GM19467 (cell line): ENCODE results near the gene MLX.
A peak's percentile ranks its signal among the peaks of the same experiment; 100 is the strongest.

Source experiments
- ATAC-seq: cut with Tn5 transposase; IDR thresholded peaks from one replicate; pipeline ENCODE4 v1.9.1; 2021; ENCODE audit warnings: mild to moderate bottlenecking, moderate library complexity; ENCODE audit not compliant: unreplicated experiment

The MLX gene, protein sequence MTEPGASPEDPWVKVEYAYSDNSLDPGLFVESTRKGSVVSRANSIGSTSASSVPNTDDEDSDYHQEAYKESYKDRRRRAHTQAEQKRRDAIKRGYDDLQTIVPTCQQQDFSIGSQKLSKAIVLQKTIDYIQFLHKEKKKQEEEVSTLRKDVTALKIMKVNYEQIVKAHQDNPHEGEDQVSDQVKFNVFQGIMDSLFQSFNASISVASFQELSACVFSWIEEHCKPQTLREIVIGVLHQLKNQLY

DNA sequence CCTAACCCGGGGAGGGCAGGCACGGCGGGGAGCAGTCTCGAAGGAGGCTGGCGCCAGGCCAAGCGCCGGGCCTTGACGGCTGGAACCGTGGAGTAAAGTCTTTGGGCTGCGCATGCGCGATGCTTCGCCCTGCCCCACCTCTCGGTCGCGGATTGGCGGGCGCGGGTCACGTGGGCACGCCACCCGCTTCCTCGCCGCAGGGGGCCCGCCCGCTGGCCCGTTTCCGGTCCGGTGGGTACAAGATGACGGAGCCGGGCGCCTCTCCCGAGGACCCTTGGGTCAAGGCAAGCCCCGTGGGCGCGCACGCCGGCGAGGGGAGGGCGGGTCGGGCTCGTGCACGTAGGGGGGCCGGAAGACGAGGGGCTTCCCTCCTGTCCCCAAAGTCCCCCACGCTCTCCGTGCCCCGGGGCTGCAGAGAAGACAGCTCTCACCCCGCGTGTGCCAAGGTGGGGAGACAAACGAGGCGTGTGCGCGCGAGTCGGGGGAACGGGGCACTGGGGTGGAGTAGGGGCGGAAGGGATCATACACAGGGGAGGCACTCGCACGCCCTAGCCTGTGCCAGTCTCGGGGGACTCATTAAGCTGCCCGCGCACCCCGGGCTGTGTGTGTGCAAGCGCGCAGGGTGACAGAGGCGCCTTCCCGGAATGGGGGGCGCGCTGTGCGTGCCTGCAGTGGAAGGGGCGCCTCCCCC lies at the start of gene MLX:
TSS of gene MLX (plus strand) at position 218 of the 691 bp plus-strand sequence. CDS start at position 243, 25 bp downstream.
- peak; percentile 64 for ATAC-seq

DNA sequence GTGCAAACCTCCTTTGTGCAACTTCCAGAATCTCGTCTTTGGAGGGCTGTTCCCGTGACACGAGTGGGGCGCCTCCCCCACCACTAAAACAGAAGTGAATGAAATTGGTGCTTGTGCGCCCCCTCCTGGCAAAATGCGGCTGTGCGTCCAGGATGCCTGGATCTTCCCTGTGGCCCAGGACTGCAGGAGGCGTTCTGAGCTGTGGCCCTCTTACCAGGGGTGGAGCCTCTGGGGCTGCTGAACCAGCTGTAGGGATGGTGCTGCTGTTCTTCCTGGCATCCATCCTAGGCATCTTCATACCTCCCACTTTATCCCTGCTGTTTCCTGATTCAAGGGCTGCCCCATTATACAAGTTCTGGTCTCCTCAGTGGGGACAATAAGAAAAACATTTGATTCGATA lies 49.4 kb upstream of the MLX start:
- no peak for ATAC-seq

DNA sequence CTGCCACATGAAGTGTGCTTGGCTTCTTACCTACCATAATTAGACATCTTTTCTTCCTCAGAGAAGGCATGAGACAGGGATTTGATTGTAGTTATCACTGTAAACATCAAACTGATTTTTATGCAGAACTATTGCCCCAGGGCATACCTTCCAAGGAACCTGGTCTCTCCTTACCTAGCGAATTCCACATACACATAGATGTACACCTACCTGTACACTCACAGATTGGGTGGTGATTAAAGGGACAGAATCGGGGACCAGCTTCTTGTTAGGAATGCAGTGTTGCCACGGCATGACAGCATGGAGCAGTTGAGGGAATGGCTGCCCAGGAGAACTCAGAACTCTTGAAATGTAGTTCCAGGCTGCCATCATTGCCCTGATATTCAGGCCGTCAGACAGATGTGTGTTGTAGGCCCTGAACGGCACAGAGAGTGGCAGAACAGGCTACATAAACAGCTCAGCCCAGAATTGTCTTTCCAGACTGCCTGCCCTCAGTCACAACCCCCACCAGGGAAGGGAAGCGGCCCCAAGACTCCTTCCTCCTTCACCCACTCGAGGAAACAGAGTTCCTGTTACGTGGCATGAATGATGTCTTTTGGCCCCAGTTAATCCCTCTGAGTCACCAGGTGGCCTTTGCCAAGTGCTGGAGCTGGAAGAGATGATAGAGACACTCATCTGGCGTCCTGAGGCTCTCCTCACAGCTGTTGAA lies 48.7 kb upstream of the MLX start:
- ATAC-seq = no peak

DNA sequence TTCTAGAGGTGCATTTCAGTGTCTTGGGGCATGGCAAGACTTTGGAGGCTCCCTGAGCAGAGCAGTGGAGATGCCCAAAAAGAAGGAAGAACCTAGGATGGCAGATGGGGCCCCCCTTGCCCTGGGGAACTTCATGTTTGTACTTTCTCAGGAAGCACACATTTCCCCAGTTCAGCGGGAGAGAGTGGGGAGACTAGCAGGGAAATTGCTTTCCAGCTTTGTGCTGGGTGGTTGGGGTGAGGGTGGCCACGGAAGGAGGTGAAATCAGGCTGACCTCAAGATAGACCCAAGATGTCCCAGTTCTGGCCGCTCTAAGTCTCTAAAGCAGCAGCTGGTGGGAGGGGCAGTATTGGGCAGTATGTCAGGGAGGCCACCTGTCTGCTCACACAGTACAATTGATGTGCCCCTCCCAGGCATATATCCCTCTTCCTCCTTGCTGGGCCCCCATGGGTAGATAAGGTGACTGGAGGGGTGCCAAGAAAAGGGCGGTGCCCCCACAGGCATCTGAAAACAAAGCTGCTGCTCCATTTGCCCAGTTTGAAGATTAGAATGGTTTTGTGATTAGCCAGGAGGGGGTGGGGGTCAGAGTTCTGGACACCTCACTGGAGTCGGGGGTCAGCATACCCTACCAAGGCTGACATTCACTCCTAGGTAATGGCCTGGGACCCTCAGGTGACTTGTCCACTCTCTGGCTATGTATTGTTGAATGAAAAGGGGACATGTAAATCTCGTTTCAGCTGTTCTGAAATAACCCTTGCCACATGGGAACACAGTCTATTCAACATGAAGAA lies 48.0 kb upstream of the MLX start:
- ATAC-seq = no peak

DNA sequence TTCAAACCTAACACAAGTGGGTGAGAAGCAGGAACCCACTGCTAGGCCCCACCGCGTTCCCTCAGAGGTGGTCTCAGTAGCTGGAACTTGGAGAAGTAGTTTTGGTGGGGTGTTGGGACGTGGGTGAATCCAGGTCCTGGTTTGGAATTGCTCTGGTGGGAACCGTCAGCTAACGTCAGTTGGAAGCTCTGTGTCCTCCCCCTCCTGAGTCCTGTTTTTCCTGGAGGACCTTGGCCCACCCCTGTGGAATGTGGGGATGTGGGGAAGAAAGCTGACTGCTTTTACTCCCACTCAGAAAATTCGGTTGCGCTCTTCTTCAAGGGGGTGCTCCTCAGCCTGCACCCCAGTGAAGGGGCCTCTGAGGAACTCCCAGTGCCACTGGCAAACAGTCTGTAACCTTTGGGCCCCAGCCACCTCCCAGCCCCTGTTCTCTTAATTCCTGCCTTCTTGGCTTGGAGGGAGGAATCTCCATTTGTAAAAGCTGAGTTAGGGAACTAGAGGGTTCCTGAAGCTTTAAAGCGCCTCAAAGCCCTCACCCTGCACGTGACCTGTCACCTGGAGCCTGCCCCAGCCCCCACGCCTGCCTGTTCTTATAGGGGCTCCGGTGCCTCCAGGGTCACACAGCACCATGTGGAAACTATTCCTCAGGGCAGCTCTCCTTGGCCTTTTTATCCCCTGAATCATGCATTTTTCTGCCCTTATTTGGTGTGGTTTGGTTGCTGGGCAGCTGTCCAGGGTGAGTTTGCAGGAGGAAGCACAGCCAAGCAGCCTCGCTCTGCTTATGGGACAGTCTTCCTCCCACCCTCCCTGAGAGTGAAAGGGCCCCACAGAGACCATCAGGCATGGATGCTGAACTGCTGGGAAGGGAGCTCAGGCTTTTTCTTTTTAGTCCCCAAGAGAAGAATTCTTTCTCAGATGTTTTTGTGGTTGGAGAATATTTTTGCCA lies 47.1 kb upstream of the MLX start:
- ATAC-seq = no peak

DNA sequence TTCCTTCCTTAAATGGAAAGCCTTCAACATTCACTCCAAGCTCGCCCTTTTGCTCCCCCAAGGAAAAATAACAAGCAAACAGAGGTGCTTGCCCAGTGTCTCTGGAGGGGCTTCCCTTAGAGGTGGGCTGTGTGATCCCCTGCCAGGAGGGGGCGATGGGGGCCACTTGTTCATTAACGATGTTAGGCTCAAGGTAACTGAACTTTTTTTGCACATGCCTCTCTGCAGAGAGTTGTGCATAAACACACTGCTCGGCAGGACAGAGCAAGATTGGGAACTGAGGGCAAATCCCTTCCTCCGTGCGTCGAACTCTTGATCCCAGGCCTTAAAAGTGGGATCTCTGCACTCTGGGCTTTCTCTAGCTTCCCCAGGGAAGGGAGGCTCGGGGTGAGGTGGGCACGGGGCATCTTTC lies 46.4 kb upstream of the MLX start:
- no peak for ATAC-seq

DNA sequence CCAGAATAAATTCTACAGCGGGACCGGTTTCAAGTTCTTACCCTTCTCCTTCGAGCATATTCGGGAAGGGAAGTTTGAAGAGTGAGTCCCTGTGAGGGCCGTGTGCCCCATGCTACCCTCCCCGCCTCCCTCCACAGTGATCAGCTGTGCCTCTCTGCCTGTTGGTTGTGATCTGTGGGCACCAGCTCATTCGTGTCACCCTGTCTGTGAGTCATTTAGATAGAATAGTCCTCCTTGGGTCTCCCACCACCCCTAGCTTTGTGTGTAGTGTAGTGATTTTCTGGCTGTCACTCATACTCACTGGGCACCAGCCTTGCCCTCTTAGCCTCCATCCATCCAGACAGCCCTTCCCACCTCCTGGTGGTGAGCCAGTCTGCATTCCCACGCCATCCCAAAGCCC lies 45.9 kb upstream of the MLX start:
- no peak for ATAC-seq

DNA sequence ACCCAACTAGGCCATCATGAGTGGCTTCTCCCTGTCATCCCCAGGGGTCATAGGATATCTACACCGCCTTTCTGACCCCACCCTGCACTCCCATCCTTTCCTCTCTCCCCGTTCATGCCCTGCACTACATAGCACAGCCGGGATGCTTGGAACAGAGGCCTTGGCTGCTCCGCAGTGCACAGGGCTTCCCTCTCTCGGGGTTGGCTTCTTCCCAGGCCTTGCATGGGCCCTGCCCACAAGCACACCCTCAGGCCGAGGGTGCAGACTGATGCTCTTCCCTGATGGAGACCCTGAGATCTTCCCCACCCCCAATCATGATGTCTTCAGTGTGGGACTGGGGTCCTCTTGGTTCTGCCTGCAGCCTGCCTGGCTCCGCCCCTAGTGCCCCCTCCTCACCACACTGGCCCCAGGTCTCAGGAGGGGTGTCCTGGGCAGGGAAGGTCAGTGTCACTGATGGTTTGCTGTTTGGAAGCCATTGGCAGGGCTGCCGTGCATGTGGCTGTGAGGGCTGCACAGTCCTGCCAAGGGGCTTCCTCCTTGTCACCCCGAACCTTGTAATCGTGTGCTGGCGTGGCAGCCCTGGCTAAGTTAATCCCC lies 45.1 kb upstream of the MLX start:
- ATAC-seq = no peak

DNA sequence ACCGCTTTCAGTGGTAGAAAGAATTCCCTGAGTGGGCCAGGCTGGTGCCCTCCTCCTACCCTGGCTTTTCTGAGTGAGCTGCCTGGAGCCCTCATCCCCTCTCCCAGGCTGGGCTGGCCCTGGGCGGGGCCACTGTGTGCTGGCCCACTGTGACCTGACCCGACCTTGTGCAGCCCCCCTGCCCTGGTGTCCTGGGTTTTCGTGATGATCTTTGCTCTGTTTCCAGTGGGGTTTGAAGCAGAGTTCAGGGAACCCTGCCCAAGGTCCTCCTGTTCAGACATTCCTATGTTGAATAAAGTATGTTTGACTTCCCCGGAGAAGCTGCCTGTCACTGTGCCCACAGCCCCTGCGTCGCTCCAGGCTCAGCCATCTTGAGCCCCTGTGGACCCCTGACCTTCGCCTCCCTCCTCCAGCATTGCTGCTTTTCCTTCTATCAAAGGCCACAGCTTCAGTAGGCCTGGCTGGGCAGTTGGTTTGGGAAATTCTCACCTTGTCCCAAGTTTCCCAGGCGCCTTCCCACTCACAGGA lies 44.6 kb upstream of the MLX start:
- no peak for ATAC-seq

DNA sequence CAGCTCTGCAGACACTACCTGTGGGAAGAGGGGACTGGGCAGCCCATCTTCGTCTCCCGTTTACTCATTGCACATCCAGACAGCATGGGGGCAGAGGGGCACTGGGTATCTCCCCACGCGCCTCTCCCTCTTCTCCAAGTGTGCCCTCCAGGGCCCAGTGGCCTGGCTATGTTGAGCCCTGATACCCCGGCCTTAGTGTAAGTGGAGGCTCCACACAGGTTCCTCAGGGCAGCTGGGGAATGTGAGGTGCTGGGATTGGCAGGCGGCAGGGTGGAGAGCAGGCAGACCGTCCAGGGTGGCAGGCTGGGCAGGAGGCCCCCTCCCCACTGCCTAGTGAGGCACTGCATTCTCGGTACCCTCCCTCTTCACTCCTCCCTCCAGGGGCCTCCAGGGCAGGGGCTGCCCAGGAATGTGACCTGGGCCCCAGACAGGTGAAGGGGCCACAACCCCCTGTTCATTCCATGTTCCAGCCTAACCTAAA lies 44.1 kb upstream of the MLX start:
- ATAC-seq = no peak

DNA sequence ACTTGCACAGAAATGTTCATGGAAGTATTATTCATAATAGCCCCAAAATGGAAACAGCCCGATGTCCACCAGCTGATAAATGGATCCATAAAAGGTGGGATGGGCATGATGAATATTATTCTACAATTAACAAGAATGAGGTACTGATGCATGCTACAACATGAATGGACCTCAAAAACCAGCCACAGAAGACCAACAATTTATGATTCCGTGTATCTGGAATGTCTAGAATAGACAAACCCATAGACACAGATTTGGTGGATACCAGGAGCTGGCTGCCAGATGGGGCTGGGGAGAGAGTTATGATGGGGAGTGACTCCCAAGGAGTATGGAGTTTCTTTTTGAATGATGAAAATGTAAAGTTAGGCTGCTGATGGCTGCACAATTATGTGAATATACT lies 41.7 kb upstream of the MLX start:
- no peak for ATAC-seq

DNA sequence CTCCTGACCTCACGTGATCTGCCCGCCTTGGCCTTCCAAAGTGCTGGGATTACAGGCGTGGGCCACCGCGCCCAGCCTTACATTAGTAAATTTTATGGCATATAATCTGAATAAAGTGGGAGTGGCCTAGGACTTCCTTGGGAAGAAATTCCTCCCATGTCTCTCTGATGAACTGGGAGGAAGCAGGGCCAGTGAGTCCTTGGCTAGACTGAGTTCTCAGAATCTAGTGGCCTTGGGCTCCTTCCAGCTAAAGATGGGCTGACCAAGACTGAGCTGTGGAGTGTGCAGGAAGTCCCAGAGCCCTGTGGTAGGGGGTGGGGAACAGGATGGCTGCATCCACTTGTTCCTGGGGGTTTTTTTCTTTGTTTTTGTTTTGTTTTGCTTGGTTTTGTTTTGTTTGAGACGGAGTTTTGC lies 40.9 kb upstream of the MLX start:
- no peak for ATAC-seq

DNA sequence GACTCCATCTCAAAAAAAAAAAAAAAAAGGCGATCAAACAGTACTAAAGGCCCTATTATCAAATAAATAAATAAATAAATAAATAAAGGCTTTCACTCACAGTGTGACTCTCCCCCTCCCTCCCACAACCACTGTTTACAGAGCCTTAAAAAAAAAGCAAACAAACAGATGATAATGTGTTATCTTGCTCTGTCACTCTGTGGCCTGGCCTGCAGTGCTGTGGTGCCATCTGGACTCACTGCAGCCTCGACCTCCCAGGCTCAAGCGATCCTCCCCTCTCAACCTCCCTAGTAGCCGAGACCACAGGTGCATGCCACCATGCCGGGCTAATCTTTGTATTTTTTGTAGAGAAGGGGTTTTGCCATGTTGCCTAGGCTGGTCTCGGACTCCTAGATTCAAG lies 39.0 kb upstream of the MLX start:
- ATAC-seq = no peak

DNA sequence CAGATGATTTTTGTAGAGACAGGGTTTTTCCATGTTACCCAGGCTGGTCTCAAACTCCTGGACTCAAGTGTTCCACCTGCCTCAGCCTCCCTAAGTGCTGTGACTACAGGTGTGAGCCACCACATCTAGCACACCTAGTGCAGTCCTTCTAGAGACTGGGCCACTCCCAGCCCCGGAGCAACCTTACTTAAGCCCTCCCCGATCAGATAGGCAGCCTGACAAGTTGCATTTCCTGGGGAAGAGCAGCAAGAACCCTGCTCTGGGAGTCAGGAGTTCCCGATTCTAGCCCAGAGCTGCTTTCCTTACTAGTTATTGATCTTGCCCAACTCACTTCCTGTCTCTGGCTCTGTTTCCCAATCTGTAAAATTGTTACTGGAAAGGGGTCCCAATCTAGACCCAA lies 37.8 kb upstream of the MLX start:
- ATAC-seq = no peak

DNA sequence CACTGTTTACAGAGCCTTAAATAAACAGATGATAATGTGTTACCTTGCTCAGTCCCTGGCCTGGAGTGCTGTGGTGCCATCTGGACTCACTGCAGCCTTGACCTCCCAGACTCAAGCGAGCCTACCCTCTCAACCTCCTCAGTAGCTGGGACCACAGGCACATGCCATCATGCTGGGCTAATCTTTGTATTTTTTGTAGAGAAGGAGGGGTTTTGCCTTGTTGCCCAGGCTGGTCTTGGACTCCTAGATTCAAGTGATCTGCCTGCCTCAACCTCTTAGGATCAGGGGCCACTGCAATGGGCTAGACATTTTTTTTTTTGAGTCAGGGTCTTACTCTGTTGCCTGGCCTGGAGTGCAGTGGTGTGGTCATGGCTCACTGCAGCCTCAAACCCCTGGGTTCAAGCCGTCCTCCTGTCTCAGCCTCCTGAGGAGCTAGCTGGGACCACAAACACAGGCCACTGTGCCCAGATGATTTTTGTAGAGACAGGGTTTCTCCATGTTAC lies 35.9 kb upstream of the MLX start:
- no peak for ATAC-seq

DNA sequence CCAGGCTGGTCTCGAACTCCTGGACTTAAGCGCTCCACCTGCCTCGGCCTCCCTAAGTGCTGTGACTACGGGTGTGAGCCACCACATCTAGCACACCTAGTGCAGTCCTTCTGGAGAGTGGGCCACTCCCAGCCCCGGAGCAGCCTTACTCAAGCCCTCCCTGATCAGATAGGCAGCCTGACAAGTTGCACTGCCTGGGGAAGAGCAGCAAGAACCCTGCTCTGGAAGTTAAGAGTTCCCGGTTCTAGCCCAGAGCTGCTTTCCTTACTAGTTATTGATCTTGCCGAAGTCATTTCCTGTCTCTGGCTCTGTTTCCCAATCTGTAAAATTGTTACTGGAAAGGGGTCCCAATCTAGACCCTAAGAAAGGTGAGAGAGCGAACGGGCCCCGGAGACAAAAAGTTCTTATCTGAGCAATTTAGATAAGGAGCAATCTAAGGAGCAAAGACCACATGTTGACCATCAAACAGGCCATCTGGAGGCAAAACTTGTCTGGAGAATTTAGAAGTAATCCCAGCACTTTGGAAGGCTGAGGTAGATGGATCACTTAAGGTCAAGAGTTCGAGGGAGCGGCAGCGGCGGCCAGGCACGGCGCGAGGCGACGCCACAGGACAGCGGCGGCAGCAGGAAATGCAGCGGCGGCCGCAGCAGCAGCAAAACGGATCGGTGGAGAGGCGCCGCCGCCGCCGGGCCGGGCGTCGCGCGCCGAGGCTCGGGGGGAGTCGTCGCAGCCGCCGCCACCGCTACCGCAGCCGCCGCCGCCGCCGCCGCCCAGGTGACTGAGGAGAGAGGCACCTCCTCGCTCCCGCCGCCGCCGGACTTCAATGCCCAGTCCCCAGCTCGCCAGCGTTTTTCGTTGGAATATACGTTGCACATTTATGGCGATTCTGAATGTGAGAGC lies 35.2 kb upstream of the MLX start:
- ATAC-seq = no peak

DNA sequence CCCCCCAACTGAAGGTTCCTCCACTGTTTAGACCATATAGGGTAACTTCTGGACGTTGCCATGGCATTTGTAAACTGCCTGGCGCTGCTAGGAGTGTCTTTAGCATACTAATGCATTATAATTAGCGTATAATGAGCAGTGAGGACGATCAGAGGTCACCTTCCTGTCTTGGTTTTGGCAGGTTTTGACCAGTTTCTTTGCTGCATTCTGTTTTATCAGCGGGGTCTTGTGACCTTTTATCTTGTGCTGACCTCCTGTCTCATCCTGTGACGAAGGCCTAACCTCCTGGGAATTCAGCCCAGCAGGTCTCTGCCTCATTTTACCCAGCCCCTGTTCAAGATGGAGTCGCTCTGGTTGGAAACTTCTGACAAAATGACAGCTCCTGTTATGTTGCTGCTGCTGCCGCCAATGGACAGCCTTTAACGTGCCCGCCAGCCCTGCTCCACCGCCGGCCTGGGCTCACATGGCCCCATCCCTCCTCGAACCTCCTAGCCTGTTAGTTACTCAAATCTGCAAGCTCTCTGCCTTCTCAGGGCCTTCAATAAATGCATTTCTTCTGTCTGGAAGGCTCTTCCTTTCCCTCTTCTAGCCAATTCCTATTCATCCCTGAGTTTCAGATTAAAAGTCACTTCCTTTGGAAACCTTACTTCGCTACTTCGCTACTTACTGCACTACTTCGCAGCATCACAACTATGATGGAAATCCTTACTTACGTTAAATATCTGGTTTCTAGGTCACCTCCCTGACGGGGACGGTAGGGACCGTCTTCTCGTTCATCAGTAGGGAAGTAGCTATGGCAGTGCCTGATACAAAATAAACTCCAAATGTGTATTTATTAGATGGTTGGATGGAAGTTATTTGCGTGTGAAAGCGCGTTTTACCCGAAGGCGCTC lies 31.5 kb upstream of the MLX start:
- peak; percentile 4 for ATAC-seq
